OCI-LY1 (cell line): ENCODE measurements around the gene TEX13B.

ENCODE experiments used
- H2AFZ ChIP-seq: fragments of 200-600 bp; sonication (generic), shearing (Covaris generic); 2 replicates; pipeline ENCODE4 v1.6.0; 2014; ENCODE audit warnings: antibody characterized with exemption, mild to moderate bottlenecking, low read length
- H3F3A ChIP-seq: fragments of 200-600 bp; sonication (generic), shearing (Covaris generic); 2 replicates; pipeline ENCODE4 v1.6.0; 2014; ENCODE audit warnings: mild to moderate bottlenecking, antibody characterized with exemption, low read length, moderate library complexity; ENCODE audit not compliant: insufficient read depth
- H3K27ac ChIP-seq: fragments of 200-600 bp; sonication (generic); 2 replicates; pipeline ENCODE4 v1.5.1; 2014; ENCODE audit warnings: low read length, mixed run types, mild to moderate bottlenecking, low read depth; ENCODE audit not compliant: poor library complexity, severe bottlenecking
- H3K27me3 ChIP-seq: fragments of 200-600 bp; sonication (generic); 2 replicates; pipeline ENCODE4 v1.6.0; 2014; ENCODE audit warnings: antibody characterized with exemption, mild to moderate bottlenecking, low read length, moderate library complexity; ENCODE audit not compliant: insufficient read depth
- H3K36me3 ChIP-seq: fragments of 200-600 bp; sonication (generic); 2 replicates; pipeline ENCODE4 v1.6.1; 2014; ENCODE audit warnings: mild to moderate bottlenecking, antibody characterized with exemption, low read length, moderate library complexity, mixed read lengths; ENCODE audit not compliant: insufficient read depth
- H3K4me1 ChIP-seq: fragments of 200-600 bp; sonication (generic); 2 replicates; pipeline ENCODE4 v1.5.1; 2014; ENCODE audit warnings: mild to moderate bottlenecking, low read length, moderate library complexity; ENCODE audit not compliant: insufficient read depth, severe bottlenecking
- H3K4me2 ChIP-seq: fragments of 200-600 bp; sonication (generic), shearing (Covaris generic); 2 replicates; pipeline ENCODE4 v1.6.1; 2014; ENCODE audit warnings: low read length
- H3K4me3 ChIP-seq: fragments of 200-600 bp; sonication (generic); 2 replicates; pipeline ENCODE4 v1.5.1; 2014; ENCODE audit warnings: low read length, low read depth, mild to moderate bottlenecking, mixed read lengths; ENCODE audit not compliant: poor library complexity, severe bottlenecking
- H3K79me2 ChIP-seq: fragments of 200-600 bp; shearing (Covaris generic); 2 replicates; pipeline ENCODE4 v1.6.1; 2016; ENCODE audit warnings: mixed run types, low read length, mixed read lengths; ENCODE audit not compliant: insufficient read depth
- H3K9ac ChIP-seq: fragments of 200-600 bp; sonication (generic), shearing (Covaris generic); 2 replicates; pipeline ENCODE4 v1.6.1; 2014; ENCODE audit warnings: mild to moderate bottlenecking, low read length, mixed read lengths
- H3K9me2 ChIP-seq: fragments of 200-600 bp; sonication (generic), shearing (Covaris generic); 2 replicates; pipeline ENCODE4 v1.6.1; 2014; ENCODE audit warnings: low read depth, mild to moderate bottlenecking, low read length, mixed read lengths
- H3K9me3 ChIP-seq: fragments of 200-600 bp; shearing (Covaris generic); 2 replicates; pipeline ENCODE4 v1.6.1; 2014; ENCODE audit warnings: low read length, mixed read lengths
- H4K20me1 ChIP-seq: fragments of 200-600 bp; sonication (generic), shearing (Covaris generic); 2 replicates; pipeline ENCODE4 v1.6.0; 2016; ENCODE audit warnings: mild to moderate bottlenecking, low read length; ENCODE audit not compliant: insufficient read depth
- CTCF ChIP-seq: fragments of 200-600 bp; sonication (generic), shearing (Covaris generic); IDR thresholded peaks from 2 replicates; pipeline ENCODE4 v1.5.1; 2017; ENCODE audit warnings: mild to moderate bottlenecking, antibody characterized with exemption, low read length, moderate library complexity, mixed read lengths
- EZH2 ChIP-seq: fragments of 200-600 bp; sonication (generic), shearing (Covaris generic); IDR thresholded peaks from 2 replicates; pipeline ENCODE4 v1.8.0; 2017; ENCODE audit warnings: borderline replicate concordance, mixed run types, mild to moderate bottlenecking, antibody characterized with exemption, low read length, moderate library complexity, mixed read lengths

The TEX13B gene

DNA sequence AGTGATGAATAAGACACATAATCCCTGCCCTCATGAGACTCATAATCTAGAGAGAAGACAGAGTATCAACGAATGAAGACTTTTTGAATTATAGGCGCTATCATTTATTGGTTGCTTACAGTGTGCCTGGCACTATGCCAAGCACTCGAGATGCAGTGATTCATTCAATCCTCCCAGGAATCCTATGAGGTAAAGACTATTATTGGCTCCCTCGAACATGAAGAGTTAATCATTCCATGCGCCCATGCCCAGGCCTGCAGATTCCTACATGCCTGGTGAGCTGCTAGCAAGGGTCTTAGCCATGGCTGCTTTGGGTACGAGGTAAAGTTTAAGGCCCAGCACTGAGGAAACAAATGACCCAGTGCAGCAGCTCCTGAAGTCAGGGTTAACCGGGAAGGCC lies 47.0 kb downstream of the TEX13B start:
- H3K9ac ChIP-seq = no peak overlapping the region
- H2AFZ ChIP-seq = no peak overlapping the region
- no peaks in the 10 kb centered on the region for H3F3A ChIP-seq
- H3K4me3 ChIP-seq = no peak overlapping the region
- H4K20me1 ChIP-seq = no peaks in the 10 kb centered on the region
- H3K27ac ChIP-seq = no peak overlapping the region
- no peaks in the 10 kb centered on the region for H3K79me2 ChIP-seq
- TF ChIP-seq EZH2 (no peak), CTCF (no peak)
- H3K36me3 ChIP-seq = no peaks in the 10 kb centered on the region
- no peak overlapping the region for H3K4me2 ChIP-seq
- H3K4me1 ChIP-seq = no peaks in the 10 kb centered on the region
- no peaks in the 10 kb centered on the region for H3K9me2 ChIP-seq
- H3K27me3 ChIP-seq = no peaks in the 10 kb centered on the region
- no peaks in the 10 kb centered on the region for H3K9me3 ChIP-seq

GRCh38 chrX:107934262-107934661 lies 47.9 kb downstream of the TEX13B start:
- TF ChIP-seq CTCF (no peak), EZH2 (no peak)
- Histone ChIP-seq H3K4me3 (no peak overlapping the region), H3K4me2 (no peak overlapping the region), H3K79me2 (no peaks in the 10 kb centered on the region), H3K27ac (no peak overlapping the region), H3K9ac (no peak overlapping the region), H3F3A (no peaks in the 10 kb centered on the region), H3K27me3 (no peaks in the 10 kb centered on the region), H4K20me1 (no peaks in the 10 kb centered on the region), H3K36me3 (no peaks in the 10 kb centered on the region), H3K4me1 (no peaks in the 10 kb centered on the region), H2AFZ (no peak overlapping the region), H3K9me2 (no peaks in the 10 kb centered on the region), H3K9me3 (no peaks in the 10 kb centered on the region)
